Spleen (tissue), 7 donors: ENCODE measurements around the gene KCNRG.

ENCODE experiments used
- POLR2AphosphoS5 ChIP-seq, 3 donors: sonication (generic); formaldehyde crosslinking; IDR thresholded peaks; one replicate each; pipeline ENCODE4 v1.5.1; 2017; ENCODE audit warnings: antibody characterized with exemption in 3 of 3
- TF ChIP-seq, protein P1 (sequence below), 11 experiments: fragments of 200-600 bp in 7 of 11; fragments of 450-650 bp in 4 of 11; sonication (generic) in 4 of 11; IDR thresholded peaks in 8 of 11; conservative IDR thresholded peaks in 3 of 11; 1 replicate in 7 of 11; 2 replicates in 4 of 11; pipeline versions ENCODE4 v1.4.0 to v1.8.0; 2016 to 2021; ENCODE audit warnings: antibody characterized with exemption in 11 of 11, inconsistent platforms in 4 of 11, mild to moderate bottlenecking in 1 of 11
- donor health status: DM: no; HTN: no; CAD: no; lungs with moderate emphysema.
- donor health status: DM: no; HTN: no; CAD: no.
- donor health status: DM: no; HTN: no; CAD: no.

DNA sequence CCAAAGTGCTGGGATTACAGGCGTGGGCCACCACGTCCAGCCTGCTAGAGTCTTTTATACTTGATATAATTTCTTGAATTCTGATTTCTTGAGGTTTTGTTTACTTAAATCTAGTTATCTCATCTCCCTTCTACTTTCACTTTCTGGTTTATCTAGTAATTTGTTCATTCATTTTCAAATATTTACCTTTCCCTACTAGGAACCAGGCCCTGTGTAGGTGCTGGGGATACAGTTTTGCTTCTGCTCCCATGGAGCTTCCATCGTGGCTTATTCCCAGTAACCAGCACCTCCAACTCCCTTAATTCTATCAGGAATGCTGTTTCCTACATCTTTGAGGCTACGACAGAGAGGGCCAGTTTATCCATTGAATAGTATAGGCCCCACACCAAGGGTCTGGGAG, 42.5 kb upstream of the KCNRG start:
- TF ChIP-seq, protein P1, sequence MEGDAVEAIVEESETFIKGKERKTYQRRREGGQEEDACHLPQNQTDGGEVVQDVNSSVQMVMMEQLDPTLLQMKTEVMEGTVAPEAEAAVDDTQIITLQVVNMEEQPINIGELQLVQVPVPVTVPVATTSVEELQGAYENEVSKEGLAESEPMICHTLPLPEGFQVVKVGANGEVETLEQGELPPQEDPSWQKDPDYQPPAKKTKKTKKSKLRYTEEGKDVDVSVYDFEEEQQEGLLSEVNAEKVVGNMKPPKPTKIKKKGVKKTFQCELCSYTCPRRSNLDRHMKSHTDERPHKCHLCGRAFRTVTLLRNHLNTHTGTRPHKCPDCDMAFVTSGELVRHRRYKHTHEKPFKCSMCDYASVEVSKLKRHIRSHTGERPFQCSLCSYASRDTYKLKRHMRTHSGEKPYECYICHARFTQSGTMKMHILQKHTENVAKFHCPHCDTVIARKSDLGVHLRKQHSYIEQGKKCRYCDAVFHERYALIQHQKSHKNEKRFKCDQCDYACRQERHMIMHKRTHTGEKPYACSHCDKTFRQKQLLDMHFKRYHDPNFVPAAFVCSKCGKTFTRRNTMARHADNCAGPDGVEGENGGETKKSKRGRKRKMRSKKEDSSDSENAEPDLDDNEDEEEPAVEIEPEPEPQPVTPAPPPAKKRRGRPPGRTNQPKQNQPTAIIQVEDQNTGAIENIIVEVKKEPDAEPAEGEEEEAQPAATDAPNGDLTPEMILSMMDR (IDR thresholded peaks at IDR 0.05 in 8 of 11, conservative IDR thresholded peaks at IDR 0.05 in 3 of 11), result no peak
- TF ChIP-seq POLR2AphosphoS5 (IDR thresholded peaks at IDR 0.05), result no peak
